BLaER1 (cell line): ENCODE measurements around the gene CLDN15.
"Not testable (repeated sequence)": the region's sequence is repeated elsewhere in the genome, so short reads cannot be mapped to it uniquely, and the experiment has no call there.

Source experiments
- H3K27ac ChIP-seq: shearing (Covaris generic); formaldehyde crosslinking; 2 replicates; pipeline ENCODE4 v1.8.1; 2022
- H3K27me3 ChIP-seq: shearing (Covaris generic); formaldehyde crosslinking; 2 replicates; pipeline ENCODE4 v1.8.1; 2022
- H3K36me3 ChIP-seq: shearing (Covaris generic); formaldehyde crosslinking; 2 replicates; pipeline ENCODE4 v1.8.1; 2022
- H3K4me1 ChIP-seq: shearing (Covaris generic); formaldehyde crosslinking; 2 replicates; pipeline ENCODE4 v1.8.1; 2022
- H3K4me2 ChIP-seq: shearing (Covaris generic); formaldehyde crosslinking; 2 replicates; pipeline ENCODE4 v1.8.1; 2022
- H3K4me3 ChIP-seq: shearing (Covaris generic); formaldehyde crosslinking; 2 replicates; pipeline ENCODE4 v1.8.1; 2022
- H3K9ac ChIP-seq: shearing (Covaris generic); formaldehyde crosslinking; 2 replicates; pipeline ENCODE4 v1.8.1; 2022
- H3K9me3 ChIP-seq: shearing (Covaris generic); formaldehyde crosslinking; 2 replicates; pipeline ENCODE4 v1.8.1; 2022
- H4K20me1 ChIP-seq: shearing (Covaris generic); formaldehyde crosslinking; 2 replicates; pipeline ENCODE4 v1.8.1; 2022
- Cebpa-rat ChIP-seq: shearing (Covaris generic); IDR thresholded peaks from 2 replicates; pipeline ENCODE4 v1.8.1; 2022

The CLDN15 gene, protein sequence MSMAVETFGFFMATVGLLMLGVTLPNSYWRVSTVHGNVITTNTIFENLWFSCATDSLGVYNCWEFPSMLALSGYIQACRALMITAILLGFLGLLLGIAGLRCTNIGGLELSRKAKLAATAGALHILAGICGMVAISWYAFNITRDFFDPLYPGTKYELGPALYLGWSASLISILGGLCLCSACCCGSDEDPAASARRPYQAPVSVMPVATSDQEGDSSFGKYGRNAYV

DNA sequence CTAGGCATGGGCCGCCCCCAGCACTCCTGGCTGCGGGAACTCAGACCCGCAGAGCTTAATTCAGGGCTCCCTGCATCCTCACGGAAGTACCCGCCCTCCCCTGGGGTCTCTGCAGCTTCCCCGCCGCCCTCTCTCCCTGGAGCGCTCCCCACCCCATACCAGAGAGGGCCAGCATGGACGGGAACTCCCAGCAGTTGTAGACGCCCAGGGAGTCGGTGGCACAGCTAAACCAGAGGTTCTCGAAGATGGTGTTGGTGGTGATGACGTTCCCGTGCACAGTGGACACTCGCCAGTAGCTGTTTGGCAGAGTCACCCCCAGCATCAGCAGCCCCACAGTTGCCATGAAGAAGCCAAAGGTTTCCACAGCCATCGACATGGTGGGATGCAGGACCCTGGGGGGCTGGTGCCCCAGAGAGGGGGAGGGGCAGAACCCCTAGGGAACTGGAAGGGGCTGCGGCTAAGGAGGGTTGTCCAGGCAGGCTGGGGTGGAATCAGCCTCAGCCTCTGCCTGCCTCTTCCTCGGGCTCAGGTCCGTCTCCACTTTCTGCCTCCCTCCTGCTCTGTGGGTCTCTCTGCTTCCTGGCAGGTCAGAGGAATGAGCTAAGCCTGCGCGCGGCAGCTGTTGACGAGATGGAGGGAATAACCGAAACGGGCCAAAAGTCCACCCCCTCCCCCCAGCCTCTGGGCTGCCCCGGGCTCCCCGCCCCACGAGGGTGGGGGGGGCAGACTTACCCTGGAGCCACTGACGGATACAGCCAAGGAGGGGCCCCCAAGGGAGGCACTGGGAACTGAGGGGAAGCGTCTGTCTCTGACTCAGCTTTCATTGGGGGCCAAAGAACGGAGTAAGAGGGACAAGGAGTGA, at the start of gene CLDN15:
TSS of gene CLDN15 (minus strand) at position 597 of the 862 bp plus-strand sequence. CDS start at position 376, 221 bp downstream.
- peaks cover 43% of the 10 kb centered on the region for H3K36me3 ChIP-seq
- TF ChIP-seq Cebpa-rat = no peak

DNA sequence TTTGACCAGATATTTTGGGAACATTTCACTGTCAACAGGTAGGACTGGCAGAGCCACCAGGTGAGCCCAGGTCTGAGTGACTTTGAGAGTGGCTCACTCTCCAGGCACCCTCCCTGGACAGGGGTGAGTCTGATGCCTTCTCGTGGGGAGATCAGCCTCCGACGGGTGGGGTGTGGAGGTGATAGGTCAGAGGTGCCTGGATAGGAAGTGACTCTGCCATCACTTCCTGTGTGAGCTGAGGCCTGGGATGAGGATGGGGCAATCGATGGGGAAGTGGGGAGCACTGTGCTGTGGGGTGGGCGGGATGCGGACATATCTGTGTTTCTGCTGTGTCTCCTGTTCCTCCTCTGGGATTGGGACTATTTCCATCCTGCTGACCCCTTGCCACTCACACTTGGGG, 49.4 kb upstream of the CLDN15 start:
- Histone ChIP-seq H3K4me3 (no peak overlapping the region), H3K9ac (no peak overlapping the region), H3K27ac (no peak overlapping the region), H3K27me3 (no peaks in the 10 kb centered on the region), H3K36me3 (no peaks in the 10 kb centered on the region), H3K9me3 (no peaks in the 10 kb centered on the region), H3K4me2 (peak overlapping the region; percentile 61), H4K20me1 (no peaks in the 10 kb centered on the region), H3K4me1 (peaks cover 58% of the 10 kb centered on the region)
- TF ChIP-seq Cebpa-rat = no peak

More for the DNA sequence above, at the start of gene CLDN15:
- peak within 1 kb of the TSS; percentile 89 for H3K27ac ChIP-seq
- H3K9ac ChIP-seq = peak within 1 kb of the TSS; percentile 81
- no peaks in the 10 kb centered on the region for H3K27me3 ChIP-seq
- peak within 1 kb of the TSS; percentile 66 for H3K4me3 ChIP-seq
- H3K4me1 ChIP-seq = peaks cover 72% of the 10 kb centered on the region
- no peaks in the 10 kb centered on the region for H3K9me3 ChIP-seq
- 0 out of 2 replicates have a peak, but pooled peaks cover 4% of the 10 kb centered on the region for H4K20me1 ChIP-seq
- H3K4me2 ChIP-seq = peak within 1 kb of the TSS; percentile 99

DNA sequence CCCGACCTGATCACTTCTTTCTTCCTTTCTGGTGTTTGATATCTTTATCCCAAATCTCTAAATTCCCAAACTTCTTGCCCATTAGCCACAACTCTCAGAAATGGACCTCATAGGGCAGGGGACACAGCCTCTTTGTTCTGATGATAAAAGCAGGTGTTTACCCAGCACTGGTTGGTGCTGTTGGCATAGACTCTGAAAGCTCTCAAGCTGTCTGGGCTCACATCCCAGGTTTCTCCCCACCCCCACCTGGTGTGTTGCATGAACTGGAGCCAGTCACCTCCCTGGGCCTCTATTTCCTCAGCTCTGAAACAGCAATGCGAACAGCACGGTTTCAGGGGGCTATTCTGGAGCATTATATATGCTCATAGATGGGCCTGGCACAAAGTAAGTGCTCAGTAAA, 48.3 kb upstream of the CLDN15 start:
- peaks cover 64% of the 10 kb centered on the region for H3K4me1 ChIP-seq
- not testable (repeated sequence) for H3K9ac ChIP-seq, H3K36me3 ChIP-seq, H3K9me3 ChIP-seq, H3K27ac ChIP-seq, H3K27me3 ChIP-seq, H3K4me3 ChIP-seq, H4K20me1 ChIP-seq, H3K4me2 ChIP-seq

DNA sequence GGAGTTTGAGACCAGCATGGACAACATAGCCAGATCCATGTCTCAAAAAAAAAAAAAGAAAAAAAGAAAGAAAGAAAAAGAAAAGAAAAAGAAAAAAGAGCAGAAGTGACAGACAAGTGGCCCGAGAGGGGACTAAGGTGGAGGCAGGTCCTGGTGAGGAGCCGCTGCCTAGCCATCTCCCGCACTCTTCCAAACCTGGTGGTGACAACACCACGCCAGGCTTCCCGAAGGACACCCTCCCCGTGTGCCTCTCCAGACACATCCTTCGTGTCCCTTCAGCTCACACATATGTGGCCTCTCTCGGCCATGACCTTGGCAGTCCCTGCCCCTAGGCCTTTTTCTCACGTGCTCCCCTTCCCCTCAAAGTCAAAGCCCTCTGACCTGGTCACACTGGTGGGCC, 47.6 kb upstream of the CLDN15 start:
- H3K4me2 ChIP-seq = no peak overlapping the region
- H3K4me3 ChIP-seq = no peak overlapping the region
- no peak overlapping the region for H3K27ac ChIP-seq
- H3K27me3 ChIP-seq = no peaks in the 10 kb centered on the region
- no peak overlapping the region for H3K9ac ChIP-seq
- H3K9me3 ChIP-seq = no peaks in the 10 kb centered on the region
- no peak for TF ChIP-seq Cebpa-rat
- H4K20me1 ChIP-seq = no peaks in the 10 kb centered on the region
- peaks cover 59% of the 10 kb centered on the region for H3K4me1 ChIP-seq
- H3K36me3 ChIP-seq = no peaks in the 10 kb centered on the region

DNA sequence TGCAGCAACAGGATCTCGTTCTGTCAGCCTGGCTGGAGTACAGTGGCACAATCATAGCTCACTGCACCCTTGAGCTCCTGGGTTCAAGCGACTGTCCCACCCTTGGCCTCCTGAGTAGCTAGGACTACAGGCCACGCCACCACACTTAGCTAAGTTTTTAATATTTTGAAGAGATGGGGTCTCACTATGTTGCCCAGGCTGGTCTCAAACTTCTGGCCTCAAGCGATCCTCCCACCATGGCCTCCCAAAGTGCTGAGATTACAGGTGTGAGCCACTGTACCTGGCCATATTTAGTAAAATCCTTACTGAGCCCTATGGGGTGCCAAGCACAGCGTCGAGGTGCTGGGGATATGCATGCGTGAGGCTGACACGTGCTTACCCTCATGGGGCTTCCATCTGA, 43.3 kb upstream of the CLDN15 start:
- H3K4me2 ChIP-seq, H3K9ac ChIP-seq, H3K36me3 ChIP-seq, H4K20me1 ChIP-seq, H3K4me3 ChIP-seq, H3K9me3 ChIP-seq, H3K27ac ChIP-seq, H3K27me3 ChIP-seq: not testable (repeated sequence)
- peaks cover 46% of the 10 kb centered on the region for H3K4me1 ChIP-seq

DNA sequence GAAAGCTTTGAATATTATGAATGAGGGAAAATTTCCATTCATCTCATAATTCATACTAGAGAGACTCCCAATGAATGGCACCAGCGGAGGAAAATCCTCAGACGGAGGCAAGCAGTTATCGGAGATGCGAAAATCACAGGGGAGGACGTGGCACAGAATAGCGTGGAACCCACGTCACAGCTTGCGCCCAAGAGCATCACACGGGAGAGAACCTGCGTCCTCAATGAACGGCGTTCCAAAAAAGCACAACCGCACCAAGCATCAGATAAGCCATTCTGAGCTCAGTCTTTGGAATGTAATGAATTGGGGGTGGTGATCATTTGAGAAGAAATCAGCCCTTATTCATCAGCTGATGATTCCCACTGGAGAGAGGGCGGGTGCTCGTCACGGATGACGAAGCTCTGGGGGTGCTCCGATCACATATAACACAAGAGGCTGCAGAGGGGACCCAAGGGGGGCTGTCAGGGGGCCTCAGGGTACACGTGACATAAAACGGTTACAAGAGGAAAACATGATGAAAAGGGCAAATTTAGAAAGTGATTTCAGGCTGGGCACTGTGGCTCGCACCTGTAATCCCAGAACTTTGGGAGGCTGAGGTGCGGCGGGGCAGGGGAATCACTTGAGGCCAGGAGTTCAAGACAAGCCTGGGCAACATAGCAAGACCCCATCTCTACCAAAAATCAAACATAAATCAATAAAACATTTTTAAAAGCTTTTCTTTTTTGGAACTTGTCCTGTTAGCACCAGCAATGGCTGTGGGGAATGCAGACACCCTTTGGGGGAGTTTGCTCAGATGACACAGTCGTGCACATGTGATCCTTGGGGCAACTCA, 41.1 kb upstream of the CLDN15 start:
- no peak for TF ChIP-seq Cebpa-rat
- Histone ChIP-seq H3K4me3 (no peak overlapping the region), H3K9me3 (no peaks in the 10 kb centered on the region), H3K36me3 (no peaks in the 10 kb centered on the region), H3K9ac (no peak overlapping the region), H3K4me2 (peak overlapping the region; percentile 43), H3K27me3 (no peaks in the 10 kb centered on the region), H4K20me1 (no peaks in the 10 kb centered on the region), H3K27ac (no peak overlapping the region), H3K4me1 (peaks cover 44% of the 10 kb centered on the region)

DNA sequence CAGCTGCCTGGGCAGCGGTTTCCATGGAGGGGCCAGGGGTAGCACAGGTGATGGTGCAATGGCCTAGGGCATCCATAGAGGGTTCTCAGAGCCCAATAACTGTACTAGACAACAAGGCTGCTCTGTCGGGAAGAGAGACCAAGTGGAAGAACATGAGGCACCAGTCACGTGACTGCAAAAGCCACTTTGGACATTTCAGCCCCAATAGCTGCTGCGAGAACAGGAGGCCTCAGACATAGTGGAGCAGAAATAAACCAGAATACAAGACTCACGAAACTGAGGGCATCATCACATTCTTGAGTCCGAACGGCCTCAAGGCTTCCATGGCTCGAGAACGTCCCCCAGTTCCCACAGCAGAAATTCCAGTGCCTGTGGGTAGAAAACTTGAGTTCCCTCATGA, 39.6 kb upstream of the CLDN15 start:
- no peaks in the 10 kb centered on the region for H3K9me3 ChIP-seq
- H4K20me1 ChIP-seq = no peaks in the 10 kb centered on the region
- H3K4me3 ChIP-seq = no peak overlapping the region
- H3K4me1 ChIP-seq = peaks cover 31% of the 10 kb centered on the region
- TF ChIP-seq Cebpa-rat = no peak
- H3K9ac ChIP-seq = no peak overlapping the region
- H3K36me3 ChIP-seq = no peaks in the 10 kb centered on the region
- H3K27me3 ChIP-seq = no peaks in the 10 kb centered on the region
- no peak overlapping the region for H3K4me2 ChIP-seq
- no peak overlapping the region for H3K27ac ChIP-seq

DNA sequence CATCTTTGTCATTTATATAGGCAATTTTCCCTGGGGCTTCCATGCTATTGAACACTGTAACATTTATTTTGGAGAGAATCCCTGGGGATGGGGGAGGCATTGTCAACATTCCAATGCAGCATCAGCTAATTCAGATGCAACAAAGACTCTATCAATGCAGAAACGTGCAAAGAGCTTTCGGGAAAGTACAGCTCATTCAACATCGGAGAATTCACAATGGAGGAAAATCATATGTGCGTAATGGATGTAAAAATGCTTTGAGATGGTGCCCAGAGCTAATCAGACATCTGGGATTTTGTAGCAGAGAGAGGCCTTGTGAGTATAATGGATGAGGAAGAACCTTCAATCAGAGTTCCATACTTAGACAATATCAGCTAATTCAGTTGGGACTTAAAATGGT, 35.6 kb upstream of the CLDN15 start:
- Histone ChIP-seq H3K4me2 (no peak overlapping the region), H3K9ac (no peak overlapping the region), H3K36me3 (no peaks in the 10 kb centered on the region), H3K4me3 (no peak overlapping the region), H3K27me3 (no peaks in the 10 kb centered on the region), H3K9me3 (no peaks in the 10 kb centered on the region), H3K27ac (no peak overlapping the region), H3K4me1 (peaks cover under 1% of the 10 kb centered on the region; the same call in 1 of the 2 replicates), H4K20me1 (no peaks in the 10 kb centered on the region)
- TF ChIP-seq Cebpa-rat = no peak

DNA sequence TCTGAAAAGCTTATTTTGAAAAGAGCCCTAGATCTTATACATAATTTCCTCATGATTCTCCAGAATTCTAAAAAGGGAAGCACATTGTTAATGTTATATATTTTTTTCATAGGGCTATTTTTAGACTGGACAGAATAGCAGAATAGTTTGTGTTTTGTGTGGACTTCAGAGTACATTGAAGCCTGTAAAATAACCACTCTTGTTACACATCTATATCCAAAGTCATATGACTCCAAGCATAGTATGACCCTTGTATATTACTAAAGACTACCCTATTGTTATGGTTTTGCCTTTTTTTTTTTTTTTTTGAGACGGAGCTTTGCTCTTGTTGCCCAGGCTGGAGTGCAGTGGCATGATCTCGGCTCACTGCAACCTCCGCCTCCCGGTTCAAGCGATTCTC, 33.4 kb upstream of the CLDN15 start:
- Histone ChIP-seq H3K4me3 (no peak overlapping the region), H3K36me3 (no peaks in the 10 kb centered on the region), H3K4me1 (no peaks in the 10 kb centered on the region), H3K27ac (no peak overlapping the region), H3K9me3 (no peaks in the 10 kb centered on the region), H3K27me3 (no peaks in the 10 kb centered on the region), H3K4me2 (no peak overlapping the region), H3K9ac (no peak overlapping the region), H4K20me1 (no peaks in the 10 kb centered on the region)
- no peak for TF ChIP-seq Cebpa-rat

DNA sequence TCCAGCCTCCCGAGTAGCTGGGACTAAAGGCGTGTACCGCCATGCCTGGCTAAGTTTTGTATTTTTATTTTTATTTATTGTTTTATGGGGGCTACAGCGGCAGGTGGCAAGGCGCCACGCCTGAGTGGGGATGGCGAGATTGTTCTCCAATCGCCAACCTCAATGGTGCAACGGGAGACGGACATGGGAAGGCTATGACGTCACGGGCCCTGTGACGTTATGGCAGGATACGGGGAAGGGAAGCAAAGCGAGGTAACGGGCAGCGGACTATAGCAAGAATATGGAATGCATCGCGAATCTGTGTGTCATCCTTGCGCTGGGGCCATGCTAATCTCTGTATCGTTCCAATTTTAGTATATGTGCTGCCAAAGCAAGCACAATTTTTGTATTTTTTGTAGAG, 32.1 kb upstream of the CLDN15 start:
- H3K9ac ChIP-seq = no peak overlapping the region
- H3K27ac ChIP-seq = no peak overlapping the region
- H3K27me3 ChIP-seq = no peaks in the 10 kb centered on the region
- H3K4me1 ChIP-seq = peaks cover under 1% of the 10 kb centered on the region; the same call in 1 of the 2 replicates
- no peaks in the 10 kb centered on the region for H3K36me3 ChIP-seq
- no peak for TF ChIP-seq Cebpa-rat
- H3K4me2 ChIP-seq = no peak overlapping the region
- no peak overlapping the region for H3K4me3 ChIP-seq
- H4K20me1 ChIP-seq = no peaks in the 10 kb centered on the region
- no peaks in the 10 kb centered on the region for H3K9me3 ChIP-seq
